ENCODE results near the gene GON7.

The GON7 gene

DNA sequence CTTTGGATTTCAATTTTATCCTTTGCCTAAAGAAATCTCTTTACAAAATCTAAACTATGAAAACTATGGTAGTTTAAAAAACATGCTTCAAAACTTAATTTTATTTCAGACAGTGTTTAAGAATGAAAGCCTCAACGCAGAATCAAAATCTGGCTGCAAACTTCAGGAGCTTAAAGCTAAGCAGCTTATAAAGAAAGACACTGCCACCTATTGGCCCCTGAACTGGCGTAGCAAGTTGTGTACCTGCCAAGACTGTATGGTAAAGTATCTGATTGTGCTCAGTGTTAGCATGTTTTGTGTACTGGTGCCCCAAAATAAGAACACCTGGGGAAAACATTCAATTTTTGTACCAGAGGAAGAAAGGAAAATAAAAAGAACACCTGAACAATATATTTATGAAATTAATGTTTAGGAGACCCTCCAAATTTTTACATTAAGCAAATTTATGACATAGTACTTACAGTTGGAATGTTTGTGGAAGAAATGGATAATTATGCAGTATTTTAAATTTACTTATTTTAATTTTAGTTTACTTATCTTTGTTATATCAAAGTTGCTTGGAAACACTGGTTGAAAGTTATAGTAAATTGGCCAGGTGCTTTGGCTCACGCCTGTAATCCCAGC is 12.3 kb upstream of the GON7 start:
- Histone ChIP-seq H3K27ac (ENCODE audit: low read length) (no peak overlapping the region), H3K36me3 (ENCODE audit: insufficient read depth, low read length) (peaks cover 91% of the 10 kb centered on the region), H4K20me1 (ENCODE audit: insufficient read depth, low read length) (no peaks in the 10 kb centered on the region), H3K9me3 (ENCODE audit: insufficient read depth, low read length, severe bottlenecking) (no peaks in the 10 kb centered on the region), H3K4me1 (ENCODE audit: insufficient read depth, low read length) (no peaks in the 10 kb centered on the region), H3K27me3 (ENCODE audit: insufficient read depth, low read length, poor library complexity) (no peaks in the 10 kb centered on the region), H3K9ac (ENCODE audit: low read depth, low read length) (no peak overlapping the region), H3K4me3 (ENCODE audit: low read depth in 1 of 2, low read length in 2 of 2) (no peak overlapping the region), H3K4me2 (ENCODE audit: insufficient read depth, low read length) (no peak overlapping the region), H3K79me2 (ENCODE audit: insufficient read depth, low read length) (no peaks in the 10 kb centered on the region), H2AFZ (ENCODE audit: low read depth, low read length) (no peak overlapping the region)
- DNase-seq (peak; percentile 56), ATAC-seq (ENCODE audit: insufficient read depth, low read depth) (peak; percentile 91)
- TF ChIP-seq, protein P1, sequence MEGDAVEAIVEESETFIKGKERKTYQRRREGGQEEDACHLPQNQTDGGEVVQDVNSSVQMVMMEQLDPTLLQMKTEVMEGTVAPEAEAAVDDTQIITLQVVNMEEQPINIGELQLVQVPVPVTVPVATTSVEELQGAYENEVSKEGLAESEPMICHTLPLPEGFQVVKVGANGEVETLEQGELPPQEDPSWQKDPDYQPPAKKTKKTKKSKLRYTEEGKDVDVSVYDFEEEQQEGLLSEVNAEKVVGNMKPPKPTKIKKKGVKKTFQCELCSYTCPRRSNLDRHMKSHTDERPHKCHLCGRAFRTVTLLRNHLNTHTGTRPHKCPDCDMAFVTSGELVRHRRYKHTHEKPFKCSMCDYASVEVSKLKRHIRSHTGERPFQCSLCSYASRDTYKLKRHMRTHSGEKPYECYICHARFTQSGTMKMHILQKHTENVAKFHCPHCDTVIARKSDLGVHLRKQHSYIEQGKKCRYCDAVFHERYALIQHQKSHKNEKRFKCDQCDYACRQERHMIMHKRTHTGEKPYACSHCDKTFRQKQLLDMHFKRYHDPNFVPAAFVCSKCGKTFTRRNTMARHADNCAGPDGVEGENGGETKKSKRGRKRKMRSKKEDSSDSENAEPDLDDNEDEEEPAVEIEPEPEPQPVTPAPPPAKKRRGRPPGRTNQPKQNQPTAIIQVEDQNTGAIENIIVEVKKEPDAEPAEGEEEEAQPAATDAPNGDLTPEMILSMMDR (IDR thresholded peaks at IDR 0.05; ENCODE audit: borderline replicate concordance, extremely low read depth, low read length, poor library complexity, severe bottlenecking), result peak; percentile 80
- TF ChIP-seq EZH2 (IDR thresholded peaks at IDR 0.05; ENCODE audit: borderline replicate concordance, low read depth, low read length, severe bottlenecking), result no peak

DNA sequence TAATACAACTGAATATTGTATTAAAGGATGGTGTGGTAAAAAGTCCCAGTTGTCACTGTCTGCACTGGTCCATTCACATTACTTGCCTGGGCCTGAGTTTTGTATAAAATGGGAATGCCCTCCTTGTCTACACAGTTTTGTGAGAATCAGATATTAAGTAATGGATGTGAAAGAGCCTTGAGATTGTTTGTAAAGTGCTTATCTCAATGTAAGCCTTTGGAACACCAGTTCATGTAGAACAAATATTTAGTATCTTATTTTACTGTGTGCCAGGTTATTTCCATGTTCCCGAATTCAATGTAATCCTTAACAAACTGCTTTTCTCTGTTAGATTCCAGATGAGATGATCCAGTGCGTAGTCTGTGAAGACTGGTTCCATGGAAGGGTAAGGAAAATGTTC is 7.7 kb upstream of the GON7 start:
- no peak overlapping the region for H3K9ac ChIP-seq (ENCODE audit: low read depth, low read length)
- DNase-seq (no peak), ATAC-seq (ENCODE audit: insufficient read depth, low read depth) (no peak)
- no peaks in the 10 kb centered on the region for H3K9me3 ChIP-seq (ENCODE audit: insufficient read depth, low read length, severe bottlenecking)
- H2AFZ ChIP-seq (ENCODE audit: low read depth, low read length), result no peak overlapping the region
- no peak overlapping the region for H3K27ac ChIP-seq (ENCODE audit: low read length)
- H3K79me2 ChIP-seq (ENCODE audit: insufficient read depth, low read length), result peaks cover 26% of the 10 kb centered on the region
- no peaks in the 10 kb centered on the region for H3K27me3 ChIP-seq (ENCODE audit: insufficient read depth, low read length, poor library complexity)
- peaks cover 4% of the 10 kb centered on the region for H3K4me1 ChIP-seq (ENCODE audit: insufficient read depth, low read length)
- H3K4me3 ChIP-seq (ENCODE audit: low read depth in 1 of 2, low read length in 2 of 2), result no peak overlapping the region
- no peak for TF ChIP-seq EZH2 (IDR thresholded peaks at IDR 0.05; ENCODE audit: borderline replicate concordance, low read depth, low read length, severe bottlenecking)
- TF ChIP-seq, protein P1 (IDR thresholded peaks at IDR 0.05; ENCODE audit: borderline replicate concordance, extremely low read depth, low read length, poor library complexity, severe bottlenecking), result no peak
- peaks cover 10% of the 10 kb centered on the region; the same call in 1 of the 2 replicates for H4K20me1 ChIP-seq (ENCODE audit: insufficient read depth, low read length)
- peaks cover 87% of the 10 kb centered on the region for H3K36me3 ChIP-seq (ENCODE audit: insufficient read depth, low read length)
- H3K4me2 ChIP-seq (ENCODE audit: insufficient read depth, low read length), result no peak overlapping the region

DNA sequence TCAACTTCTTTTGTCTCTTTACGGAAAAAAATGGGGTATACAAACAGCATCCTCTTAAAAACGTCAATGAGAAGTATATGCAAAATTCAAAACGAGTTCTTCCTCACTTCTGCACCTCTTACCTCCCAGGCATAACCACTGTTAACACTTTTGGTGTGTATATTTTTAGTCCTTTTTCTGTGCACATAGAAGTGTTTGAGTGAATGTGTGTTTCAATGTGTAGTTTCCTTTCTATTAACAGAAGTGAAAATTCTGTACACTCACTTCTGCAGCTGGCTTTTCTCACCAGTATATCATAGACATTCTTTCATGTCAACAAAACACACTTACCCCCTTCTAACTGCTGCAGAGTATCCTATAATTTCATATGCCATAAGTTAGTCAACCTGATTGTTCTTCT is 5.6 kb upstream of the GON7 start:
- Histone ChIP-seq H3K79me2 (ENCODE audit: insufficient read depth, low read length) (peaks cover 47% of the 10 kb centered on the region), H4K20me1 (ENCODE audit: insufficient read depth, low read length) (peaks cover 24% of the 10 kb centered on the region; the same call in 1 of the 2 replicates), H3K4me1 (ENCODE audit: insufficient read depth, low read length) (peaks cover 21% of the 10 kb centered on the region), H3K36me3 (ENCODE audit: insufficient read depth, low read length) (peaks cover 72% of the 10 kb centered on the region), H3K9me3 (ENCODE audit: insufficient read depth, low read length, severe bottlenecking) (no peaks in the 10 kb centered on the region), H3K4me3 (ENCODE audit: low read depth in 1 of 2, low read length in 2 of 2) (no peak overlapping the region), H3K4me2 (ENCODE audit: insufficient read depth, low read length) (no peak overlapping the region), H3K27me3 (ENCODE audit: insufficient read depth, low read length, poor library complexity) (no peaks in the 10 kb centered on the region), H2AFZ (ENCODE audit: low read depth, low read length) (no peak overlapping the region), H3K27ac (ENCODE audit: low read length) (no peak overlapping the region), H3K9ac (ENCODE audit: low read depth, low read length) (no peak overlapping the region)
- TF ChIP-seq, protein P1 (IDR thresholded peaks at IDR 0.05; ENCODE audit: borderline replicate concordance, extremely low read depth, low read length, poor library complexity, severe bottlenecking), result no peak
- TF ChIP-seq EZH2 (IDR thresholded peaks at IDR 0.05; ENCODE audit: borderline replicate concordance, low read depth, low read length, severe bottlenecking), result no peak
- ATAC-seq (ENCODE audit: insufficient read depth, low read depth) (no peak), DNase-seq (no peak)

Data from DND-41 (cell line).